HuH-7 (cell line): ENCODE results near the gene ADAMTS12.

ENCODE experiments used
- DNase-seq: peaks from one replicate; pipeline ENCODE4 v3.0.0; 2011; ENCODE audit warnings: low spot score

ADAMTS12 gene

DNA sequence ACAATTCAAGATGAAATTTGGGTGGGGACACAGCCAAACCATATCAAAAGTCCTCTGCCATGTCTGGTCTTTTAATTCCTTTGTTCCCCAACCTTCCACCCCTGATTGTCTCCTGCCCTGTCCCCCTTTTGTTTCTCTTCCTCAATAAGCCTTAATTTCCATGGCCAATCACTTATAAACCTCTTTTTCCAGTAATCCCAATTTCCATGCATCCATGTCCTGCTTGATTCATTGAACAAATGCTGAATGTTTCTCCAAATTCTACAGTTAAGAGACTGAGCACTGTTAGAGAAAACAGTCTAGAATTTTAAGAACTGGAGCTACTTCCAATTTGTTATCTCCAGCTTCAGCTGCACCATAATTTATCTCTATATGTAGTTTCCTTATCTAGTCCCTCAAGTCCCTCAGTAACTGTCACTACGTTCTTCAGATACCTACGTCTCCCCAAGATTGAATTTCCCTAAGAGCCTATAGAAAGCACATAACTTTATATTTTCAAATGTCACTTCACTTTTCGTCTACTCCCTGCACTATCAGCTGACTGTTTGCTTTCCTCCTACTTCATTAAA lies 416.8 kb downstream of the ADAMTS12 start:
- no peak for DNase-seq

GRCh38 chr5:33474004-33474403 lies 417.8 kb downstream of the ADAMTS12 start:
- DNase-seq: no peak
